Upper lobe of left lung (tissue), 6 donors: ENCODE data around the gene CHST9. TPM values are rescaled to one million over a fixed set of nuclear protein-coding genes. Genes with fewer than 3 reads are reported as not detected.

Experiments used
- ATAC-seq, 2 donors: fragments of 200-7000 bp; cut with Tn5 transposase; one replicate each; pipeline ENCODE4 v1.9.1; 2022; ENCODE audit warnings: mild to moderate bottlenecking in 2 of 2, moderate library complexity in 2 of 2; ENCODE audit not compliant: low FRiP score in 2 of 2
- DNase-seq, 2 donors: peaks; one replicate each; pipeline ENCODE4 v3.0.0-alpha.2; 2019 to 2020
- H3K27ac ChIP-seq, 4 donors: fragments of 200-600 bp; sonication (generic); one replicate each; pipeline ENCODE4 v1.5.1; 2016 to 2019
- H3K27me3 ChIP-seq, 4 donors: fragments of 200-600 bp; sonication (generic); one replicate each; pipeline ENCODE4 v1.5.1; 2017 to 2019
- H3K36me3 ChIP-seq, 4 donors: fragments of 200-600 bp; sonication (generic); one replicate each; pipeline ENCODE4 v1.5.1; 2016 to 2019
- H3K4me1 ChIP-seq, 4 donors: fragments of 200-600 bp; sonication (generic); one replicate each; pipeline ENCODE4 v1.5.1; 2018 to 2019
- H3K4me3 ChIP-seq, 4 donors: fragments of 200-600 bp; sonication (generic); one replicate each; pipeline ENCODE4 v1.5.1; 2017 to 2019; ENCODE audit warnings: mild to moderate bottlenecking in 2 of 4, moderate library complexity in 1 of 4
- H3K9me3 ChIP-seq, 4 donors: fragments of 200-600 bp; sonication (generic); one replicate each; pipeline ENCODE4 v1.5.1; 2018 to 2019
- EP300 ChIP-seq, 4 donors: sonication (generic); formaldehyde crosslinking; IDR thresholded peaks; one replicate each; pipeline ENCODE4 v1.5.1; 2017; ENCODE audit warnings: antibody characterized with exemption in 4 of 4, control low read depth in 2 of 4
- POLR2A ChIP-seq, 4 donors: fragments of 450-650 bp; IDR thresholded peaks; one replicate each; pipeline ENCODE4 v1.5.1; 2016 to 2017; ENCODE audit warnings: antibody characterized with exemption in 4 of 4, mild to moderate bottlenecking in 2 of 4
- POLR2AphosphoS5 ChIP-seq, 2 donors: sonication (generic); formaldehyde crosslinking; IDR thresholded peaks; one replicate each; pipeline ENCODE4 v1.5.1; 2017; ENCODE audit warnings: antibody characterized with exemption in 2 of 2
- WGBS, 2 donors: methylation state at CpG; one replicate each; pipeline ENCODE4 v1.1.5; 2017 to 2018; 5-methylcytosine and 5-hydroxymethylcytosine counted together
- total RNA-seq, 6 donors: library from RNA; depleted of rRNA in 4 of 6; stranded (reverse); fragments of >200 nt in 4 of 6; gene quantifications; one replicate each; pipeline versions ENCODE4 v1.1.0 to v1.2.1, GENCODE V29; 2016 to 2021
- TF ChIP-seq, protein P1 (sequence below), 6 experiments: fragments of 450-650 bp in 4 of 6; fragments of 200-600 bp in 2 of 6; sonication (generic) in 2 of 6; IDR thresholded peaks; one replicate each; pipeline ENCODE4 v1.5.1; 2016 to 2019; ENCODE audit warnings: antibody characterized with exemption in 6 of 6
- donor health status: DM: no; HTN: no; CAD: no; lungs with moderate emphysema.
- donor health status: DM: no; HTN: yes; CAD: no; lungs with severe emphysema.

Gene CHST9
- total RNA-seq, 6 donors from 2014 or later, result 0.20 to 44.9 (median 2.1) TPM

GRCh38 chr18:26920644-26921043, 264.5 kb downstream of the CHST9 start:
- no peaks in the 10 kb centered on the region for H3K9me3 ChIP-seq
- no peaks in the 10 kb centered on the region for H3K27me3 ChIP-seq
- TF ChIP-seq EP300 (IDR thresholded peaks at IDR 0.05), result no peak
- TF ChIP-seq, protein P1, sequence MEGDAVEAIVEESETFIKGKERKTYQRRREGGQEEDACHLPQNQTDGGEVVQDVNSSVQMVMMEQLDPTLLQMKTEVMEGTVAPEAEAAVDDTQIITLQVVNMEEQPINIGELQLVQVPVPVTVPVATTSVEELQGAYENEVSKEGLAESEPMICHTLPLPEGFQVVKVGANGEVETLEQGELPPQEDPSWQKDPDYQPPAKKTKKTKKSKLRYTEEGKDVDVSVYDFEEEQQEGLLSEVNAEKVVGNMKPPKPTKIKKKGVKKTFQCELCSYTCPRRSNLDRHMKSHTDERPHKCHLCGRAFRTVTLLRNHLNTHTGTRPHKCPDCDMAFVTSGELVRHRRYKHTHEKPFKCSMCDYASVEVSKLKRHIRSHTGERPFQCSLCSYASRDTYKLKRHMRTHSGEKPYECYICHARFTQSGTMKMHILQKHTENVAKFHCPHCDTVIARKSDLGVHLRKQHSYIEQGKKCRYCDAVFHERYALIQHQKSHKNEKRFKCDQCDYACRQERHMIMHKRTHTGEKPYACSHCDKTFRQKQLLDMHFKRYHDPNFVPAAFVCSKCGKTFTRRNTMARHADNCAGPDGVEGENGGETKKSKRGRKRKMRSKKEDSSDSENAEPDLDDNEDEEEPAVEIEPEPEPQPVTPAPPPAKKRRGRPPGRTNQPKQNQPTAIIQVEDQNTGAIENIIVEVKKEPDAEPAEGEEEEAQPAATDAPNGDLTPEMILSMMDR (IDR thresholded peaks at IDR 0.05), result no peak
- no peak for TF ChIP-seq POLR2AphosphoS5 (IDR thresholded peaks at IDR 0.05)
- TF ChIP-seq POLR2A (IDR thresholded peaks at IDR 0.05), result no peak
- no peak for DNase-seq
- no peak overlapping the region for H3K4me3 ChIP-seq
- H3K4me1 ChIP-seq, result peaks cover 0 to 5% (median 1%) of the 10 kb centered on the region in 4 donors
- peak overlapping the region in 2 of 4 donors; percentile 22 to 24 for H3K27ac ChIP-seq
- 36 to 56% methylated on average over 4 of the region's 4 CpGs for WGBS, 2 donors
- no peaks in the 10 kb centered on the region for H3K36me3 ChIP-seq
- no peak for ATAC-seq

DNA sequence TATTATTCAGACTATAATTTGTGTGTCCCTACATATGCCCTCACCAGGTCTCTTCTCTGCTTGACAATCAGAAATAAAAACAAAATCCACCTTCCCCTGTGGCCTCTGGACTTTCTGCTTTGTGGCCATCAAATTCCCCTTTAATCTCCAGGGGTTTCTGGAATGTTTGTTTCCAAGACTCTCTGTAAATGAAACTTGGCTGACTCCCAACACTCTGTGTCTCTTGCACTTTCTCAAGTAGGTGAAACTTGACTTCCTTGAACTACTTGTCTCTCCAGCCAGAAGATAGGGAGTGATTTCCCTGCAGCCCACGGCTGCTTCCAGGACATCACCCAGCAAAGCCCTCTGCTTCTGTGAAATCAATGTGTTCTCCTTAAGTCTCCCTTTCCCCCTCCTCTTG, 265.5 kb downstream of the CHST9 start:
- Histone ChIP-seq H3K27ac (peak overlapping the region in 1 of 4 donors; percentile 51), H3K9me3 (no peaks in the 10 kb centered on the region), H3K4me3 (no peak overlapping the region), H3K27me3 (no peaks in the 10 kb centered on the region), H3K4me1 (peaks cover 0 to 5% (median 1%) of the 10 kb centered on the region in 4 donors), H3K36me3 (no peaks in the 10 kb centered on the region)
- ATAC-seq, result no peak
- 17 to 27% methylated on average over 1 of the region's 1 CpG for WGBS, 2 donors
- TF ChIP-seq, protein P1 (IDR thresholded peaks at IDR 0.05), result no peak
- no peak for TF ChIP-seq EP300 (IDR thresholded peaks at IDR 0.05)
- TF ChIP-seq POLR2A (IDR thresholded peaks at IDR 0.05), result no peak
- TF ChIP-seq POLR2AphosphoS5 (IDR thresholded peaks at IDR 0.05), result no peak
- DNase-seq, result peak in 1 of 2 donors; percentile 41

GRCh38 chr18:26919201-26919600, 265.9 kb downstream of the CHST9 start:
- Histone ChIP-seq H3K27me3 (no peaks in the 10 kb centered on the region), H3K27ac (no peak overlapping the region), H3K4me1 (peaks cover 0 to 5% (median 1%) of the 10 kb centered on the region in 4 donors), H3K36me3 (no peaks in the 10 kb centered on the region), H3K4me3 (no peak overlapping the region), H3K9me3 (no peaks in the 10 kb centered on the region)
- DNase-seq (no peak), ATAC-seq (no peak)
- 50 to 72% methylated on average over 2 of the region's 2 CpGs for WGBS, 2 donors
- TF ChIP-seq EP300 (IDR thresholded peaks at IDR 0.05) (no peak), POLR2AphosphoS5 (IDR thresholded peaks at IDR 0.05) (no peak), POLR2A (IDR thresholded peaks at IDR 0.05) (no peak)
- TF ChIP-seq, protein P1 (IDR thresholded peaks at IDR 0.05), result no peak

- Histone ChIP-seq H3K36me3 (no peaks in the 10 kb centered on the region), H3K27me3 (no peaks in the 10 kb centered on the region), H3K9me3 (no peaks in the 10 kb centered on the region), H3K4me3 (no peak overlapping the region), H3K27ac (no peak overlapping the region), H3K4me1 (no peaks in the 10 kb centered on the region)
- ATAC-seq, result no peak
- WGBS, 2 donors, result 57 to 65% methylated on average over 4 of the region's 4 CpGs
- TF ChIP-seq POLR2AphosphoS5 (IDR thresholded peaks at IDR 0.05) (no peak), POLR2A (IDR thresholded peaks at IDR 0.05) (no peak), EP300 (IDR thresholded peaks at IDR 0.05) (no peak)
- TF ChIP-seq, protein P1 (IDR thresholded peaks at IDR 0.05), result no peak
- DNase-seq, result no peak
These were observed 273.3 kb downstream of the CHST9 start for GRCh38 chr18:26911840-26912239.

GRCh38 chr18:26909599-26910290, 275.4 kb downstream of the CHST9 start:
- Histone ChIP-seq H3K4me1 (no peaks in the 10 kb centered on the region), H3K9me3 (no peaks in the 10 kb centered on the region), H3K36me3 (no peaks in the 10 kb centered on the region), H3K4me3 (no peak overlapping the region), H3K27me3 (no peaks in the 10 kb centered on the region), H3K27ac (no peak overlapping the region)
- no peak for ATAC-seq
- TF ChIP-seq EP300 (IDR thresholded peaks at IDR 0.05), result no peak
- TF ChIP-seq, protein P1 (IDR thresholded peaks at IDR 0.05), result no peak
- no peak for TF ChIP-seq POLR2AphosphoS5 (IDR thresholded peaks at IDR 0.05)
- TF ChIP-seq POLR2A (IDR thresholded peaks at IDR 0.05), result no peak
- no peak for DNase-seq
- WGBS, 2 donors, result 51 to 54% methylated on average over 5 of the region's 5 CpGs
